Measurements from ENCODE around the gene GATAD2A.

GATAD2A gene

GRCh38 chr19:19527674-19528625, 122.5 kb downstream of the GATAD2A start:
- no peak for TF ChIP-seq CTCF (conservative IDR thresholded peaks at IDR 0.05; ENCODE audit: low read length)
- H3K4me3 ChIP-seq (ENCODE audit: low read length): no peak overlapping the region
- no peak for DNase-seq (ENCODE audit: low read depth)

- TF ChIP-seq CTCF (conservative IDR thresholded peaks at IDR 0.05; ENCODE audit: low read length): no peak
- no peak within 1 kb of the TSS for H3K4me3 ChIP-seq (ENCODE audit: low read length)
- DNase-seq (ENCODE audit: low read depth): no peak
Measured at GRCh38 chr19:19528721-19529490, 123.4 kb downstream of the GATAD2A start, which contains the start of gene YJEFN3. Gene YJEFN3, plus strand, starts transcription at chr19:19528911. Its CDS starts 22 bp downstream, at chr19:19528933.

- no peak for TF ChIP-seq CTCF (conservative IDR thresholded peaks at IDR 0.05; ENCODE audit: low read length)
- DNase-seq (ENCODE audit: low read depth): no peak
- H3K4me3 ChIP-seq (ENCODE audit: low read length): no peak overlapping the region
Measured at GRCh38 chr19:19529783-19530422, 124.4 kb downstream of the GATAD2A start.

- DNase-seq (ENCODE audit: low read depth): no peak
- H3K4me3 ChIP-seq (ENCODE audit: low read length): no peak overlapping the region
- no peak for TF ChIP-seq CTCF (conservative IDR thresholded peaks at IDR 0.05; ENCODE audit: low read length)
Measured at GRCh38 chr19:19530423-19530804, 124.9 kb downstream of the GATAD2A start.

GRCh38 chr19:19530889-19531288, 125.4 kb downstream of the GATAD2A start:
- no peak for TF ChIP-seq CTCF (conservative IDR thresholded peaks at IDR 0.05; ENCODE audit: low read length)
- no peak for DNase-seq (ENCODE audit: low read depth)

GRCh38 chr19:19531951-19532805, 126.7 kb downstream of the GATAD2A start:
- TF ChIP-seq CTCF (conservative IDR thresholded peaks at IDR 0.05; ENCODE audit: low read length): peak; percentile 91
- no peak overlapping the region for H3K4me3 ChIP-seq (ENCODE audit: low read length)
- DNase-seq (ENCODE audit: low read depth): peak; percentile 44

More at GRCh38 chr19:19530889-19531288, 125.4 kb downstream of the GATAD2A start:
- H3K4me3 ChIP-seq (ENCODE audit: low read length): no peak overlapping the region

Data from AG10803 (cell line).